HEK293 (cell line): ENCODE results near the gene PRXL2B.

Source experiments
- ATF2 ChIP-seq: fragments of 450-650 bp; formaldehyde crosslinking; IDR thresholded peaks from 2 replicates; pipeline ENCODE4 v1.5.1; 2016; ENCODE audit warnings: missing biosample characterization, missing genetic modification characterization, low read depth
- CTCF ChIP-seq: fragments of 450-650 bp; formaldehyde crosslinking; IDR thresholded peaks from 2 replicates; pipeline ENCODE4 v1.5.1; 2016; ENCODE audit warnings: missing biosample characterization, missing genetic modification characterization
- IKZF3 ChIP-seq: fragments of 450-650 bp; IDR thresholded peaks from 2 replicates; pipeline ENCODE4 v1.5.0; 2018; ENCODE audit warnings: missing biosample characterization, mild to moderate bottlenecking, missing genetic modification characterization, moderate library complexity
- KLF17 ChIP-seq: fragments of 450-650 bp; formaldehyde crosslinking; IDR thresholded peaks from 2 replicates; pipeline ENCODE4 v1.5.1; 2016; ENCODE audit warnings: missing biosample characterization, missing genetic modification characterization
- ZNF132 ChIP-seq: fragments of 450-650 bp; formaldehyde crosslinking; IDR thresholded peaks from 2 replicates; pipeline ENCODE4 v1.5.1; 2017; ENCODE audit warnings: missing biosample characterization, missing genetic modification characterization, borderline replicate concordance
- ZNF138 ChIP-seq: fragments of 450-650 bp; formaldehyde crosslinking; IDR thresholded peaks from 2 replicates; pipeline ENCODE4 v1.5.1; 2016; ENCODE audit warnings: missing biosample characterization, missing genetic modification characterization, borderline replicate concordance
- ZNF24 ChIP-seq: fragments of 450-650 bp; formaldehyde crosslinking; IDR thresholded peaks from 2 replicates; pipeline ENCODE4 v1.5.1; 2016; ENCODE audit warnings: missing biosample characterization, missing genetic modification characterization
- ZNF274 ChIP-seq, 2 experiments: fragments of 200-500 bp in 1 of 2; fragments of 450-650 bp in 1 of 2; sonication (Bioruptor generic) in 1 of 2; formaldehyde crosslinking in 1 of 2; IDR thresholded peaks; 2 replicates each; pipeline versions ENCODE4 v1.5.1 to v1.6.1; 2014 to 2016; ENCODE audit warnings: borderline replicate concordance in 1 of 2, inconsistent platforms in 1 of 2, low read length in 1 of 2, missing biosample characterization in 1 of 2, missing genetic modification characterization in 1 of 2
- ZNF280C ChIP-seq: fragments of 450-650 bp; formaldehyde crosslinking; IDR thresholded peaks from 2 replicates; pipeline ENCODE4 v1.5.1; 2016; ENCODE audit warnings: missing biosample characterization, missing genetic modification characterization
- ZNF416 ChIP-seq: fragments of 450-650 bp; formaldehyde crosslinking; IDR thresholded peaks from 2 replicates; pipeline ENCODE4 v1.5.1; 2016; ENCODE audit warnings: missing biosample characterization, missing genetic modification characterization
- ZNF571 ChIP-seq: fragments of 450-650 bp; formaldehyde crosslinking; IDR thresholded peaks from 2 replicates; pipeline ENCODE4 v1.5.0; 2017; ENCODE audit warnings: missing biosample characterization, missing genetic modification characterization
- ZNF747 ChIP-seq: fragments of 450-650 bp; formaldehyde crosslinking; IDR thresholded peaks from 2 replicates; pipeline ENCODE4 v1.5.1; 2016; ENCODE audit warnings: missing biosample characterization, missing genetic modification characterization
- ZNF768 ChIP-seq: fragments of 450-650 bp; formaldehyde crosslinking; IDR thresholded peaks from 2 replicates; pipeline ENCODE4 v1.5.1; 2018; ENCODE audit warnings: missing biosample characterization, mild to moderate bottlenecking, missing genetic modification characterization
- ZSCAN23 ChIP-seq: fragments of 450-650 bp; formaldehyde crosslinking; IDR thresholded peaks from 2 replicates; pipeline ENCODE4 v1.5.1; 2016; ENCODE audit warnings: missing biosample characterization, missing genetic modification characterization

- TF ChIP-seq ZNF138 (tag by site-specific recombination) (no peak), IKZF3 (tag by site-specific recombination) (no peak), ZNF280C (tag by site-specific recombination) (no peak), CTCF (tag by site-specific recombination) (no peak), ZNF274 (IDR thresholded peaks at IDR 0.05; ENCODE audit: low read length) (no peak), ZNF274 (tag by site-specific recombination; IDR thresholded peaks at IDR 0.05; ENCODE audit: borderline replicate concordance) (no peak), ZNF747 (no peak), ZNF768 (tag by site-specific recombination) (no peak), ZNF416 (tag by site-specific recombination) (no peak), ZNF132 (no peak), ZNF571 (tag by site-specific recombination) (no peak), ZSCAN23 (tag by site-specific recombination) (no peak), KLF17 (tag by site-specific recombination) (no peak), ZNF24 (tag by site-specific recombination) (no peak), ATF2 (tag by site-specific recombination) (no peak)
These were observed 25.1 kb upstream of the PRXL2B start for GRCh38 chr1:2561446-2561845.
